Putamen (tissue), 1 donor: Measurements from ENCODE around the gene PPP1R15B.
"Not testable (repeated sequence)": the region's sequence is repeated elsewhere in the genome, so short reads cannot be mapped to it uniquely, and the experiment has no call there.

Experiments
- DNase-seq: peaks from one replicate; pipeline ENCODE4 v3.0.0-alpha.2; 2016; ENCODE audit warnings: low spot score

The PPP1R15B gene

GRCh38 chr1:204443871-204444581, 32.4 kb upstream of the PPP1R15B start:
- peak; percentile 53 for DNase-seq

GRCh38 chr1:204443260-204443619, 31.6 kb upstream of the PPP1R15B start:
- DNase-seq = no peak

- DNase-seq = no peak
Observed at GRCh38 chr1:204442376-204443259, 31.0 kb upstream of the PPP1R15B start.

GRCh38 chr1:204441558-204441957, 29.9 kb upstream of the PPP1R15B start:
- no peak for DNase-seq

- no peak for DNase-seq
Observed at GRCh38 chr1:204439621-204440375, 28.2 kb upstream of the PPP1R15B start.

- no peak for DNase-seq
Observed at GRCh38 chr1:204438628-204439027, 27.0 kb upstream of the PPP1R15B start.

- no peak for DNase-seq
Observed at GRCh38 chr1:204437796-204438570, 26.4 kb upstream of the PPP1R15B start.

- no peak for DNase-seq
Observed at GRCh38 chr1:204435872-204436271, 24.3 kb upstream of the PPP1R15B start.

GRCh38 chr1:204435381-204435831, 23.8 kb upstream of the PPP1R15B start:
- peak; percentile 43 for DNase-seq

GRCh38 chr1:204434116-204434755, 22.6 kb upstream of the PPP1R15B start:
- DNase-seq = no peak

- no peak for DNase-seq
Observed at GRCh38 chr1:204432708-204433107, 21.1 kb upstream of the PPP1R15B start.

- DNase-seq = peak; percentile 62
Observed at GRCh38 chr1:204431310-204432184, 19.9 kb upstream of the PPP1R15B start.

GRCh38 chr1:204429746-204430145, 18.1 kb upstream of the PPP1R15B start:
- no peak for DNase-seq

GRCh38 chr1:204426971-204427701, 15.5 kb upstream of the PPP1R15B start:
- no peak for DNase-seq

GRCh38 chr1:204426474-204426873, 14.9 kb upstream of the PPP1R15B start:
- no peak for DNase-seq

GRCh38 chr1:204426035-204426436, 14.4 kb upstream of the PPP1R15B start:
- DNase-seq = no peak

- no peak for DNase-seq
Observed at GRCh38 chr1:204424621-204425020, 13.0 kb upstream of the PPP1R15B start.

- DNase-seq = not testable (repeated sequence)
Observed at GRCh38 chr1:204422061-204422705, 10.6 kb upstream of the PPP1R15B start.

GRCh38 chr1:204421441-204421840, 9.8 kb upstream of the PPP1R15B start:
- no peak for DNase-seq
